ENCODE results near the gene SHISA4. TPM values are rescaled to one million over a fixed set of nuclear protein-coding genes. Genes with fewer than 3 reads are reported as not detected.
"Not testable (repeated sequence)": the region's sequence is repeated elsewhere in the genome, so short reads cannot be mapped to it uniquely, and the experiment has no call there.

The SHISA4 gene
- polyA plus RNA-seq, 3 donors from 2014 or later: 0.83 to 4.7 (median 1.1) TPM

DNA sequence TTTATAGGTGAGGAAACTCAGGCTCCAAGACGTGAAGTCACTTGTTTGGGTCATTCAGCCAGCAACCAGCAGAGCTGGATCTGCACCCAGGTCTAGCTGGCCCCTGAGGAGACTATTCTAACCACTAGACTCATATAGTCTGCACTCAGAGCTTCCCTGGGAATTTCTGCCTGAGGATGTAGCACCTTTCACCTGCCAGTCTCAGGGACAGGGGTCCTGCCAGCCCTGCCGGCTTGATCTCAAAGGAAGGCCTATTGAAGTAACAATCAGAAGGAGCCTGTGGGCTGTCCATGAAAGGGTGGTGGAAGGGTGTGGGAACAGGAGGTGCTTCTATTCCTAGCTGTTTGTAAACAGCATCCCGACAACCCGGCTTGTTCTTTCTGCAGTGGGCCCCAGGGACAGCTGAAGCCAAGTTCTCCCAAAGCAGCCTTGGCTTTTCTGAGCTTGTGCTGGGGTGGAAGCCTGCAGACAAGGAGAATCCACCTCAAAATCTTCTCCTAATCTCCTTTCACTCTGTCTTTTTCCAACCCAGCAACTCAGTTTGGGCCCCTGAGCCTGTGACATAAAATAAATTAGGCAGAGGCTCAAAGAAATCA is 49.8 kb downstream of the SHISA4 start:
- Mint-ChIP-seq H3K36me3 (no peaks in the 10 kb centered on the region), H3K27me3 (ENCODE audit: low read depth in 3 of 3) (peaks cover 1 to 4% (median 2%) of the 10 kb centered on the region in 3 donors), H3K4me3 (no peak overlapping the region), H3K9me3 (no peaks in the 10 kb centered on the region), H3K4me1 (no peaks in the 10 kb centered on the region), H3K27ac (no peak overlapping the region)
- DNase-seq: no peak

DNA sequence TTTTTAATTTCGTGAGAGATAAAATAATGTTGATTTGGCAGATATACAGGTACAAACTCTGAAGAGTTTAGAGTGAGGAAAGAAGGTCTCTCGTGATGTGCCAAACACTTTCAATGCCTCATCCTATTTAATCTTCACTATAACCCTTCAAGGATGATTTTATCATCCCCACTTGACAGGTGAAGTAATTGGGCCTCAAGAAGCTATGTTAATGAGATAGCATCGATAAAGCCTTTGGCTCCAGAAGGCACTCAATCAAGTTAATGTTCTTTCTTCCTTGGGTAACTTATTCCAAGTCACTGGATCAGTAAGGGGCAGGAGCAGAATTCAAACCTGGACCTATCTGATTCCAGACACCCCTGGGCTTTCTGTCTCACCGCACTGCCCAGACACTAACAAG is 50.5 kb downstream of the SHISA4 start:
- no peak for DNase-seq
- Mint-ChIP-seq H3K4me3 (no peak overlapping the region), H3K27ac (no peak overlapping the region), H3K27me3 (ENCODE audit: low read depth in 3 of 3) (peaks cover 1 to 6% (median 2%) of the 10 kb centered on the region in 3 donors), H3K36me3 (no peaks in the 10 kb centered on the region), H3K4me1 (no peaks in the 10 kb centered on the region), H3K9me3 (no peaks in the 10 kb centered on the region)

DNA sequence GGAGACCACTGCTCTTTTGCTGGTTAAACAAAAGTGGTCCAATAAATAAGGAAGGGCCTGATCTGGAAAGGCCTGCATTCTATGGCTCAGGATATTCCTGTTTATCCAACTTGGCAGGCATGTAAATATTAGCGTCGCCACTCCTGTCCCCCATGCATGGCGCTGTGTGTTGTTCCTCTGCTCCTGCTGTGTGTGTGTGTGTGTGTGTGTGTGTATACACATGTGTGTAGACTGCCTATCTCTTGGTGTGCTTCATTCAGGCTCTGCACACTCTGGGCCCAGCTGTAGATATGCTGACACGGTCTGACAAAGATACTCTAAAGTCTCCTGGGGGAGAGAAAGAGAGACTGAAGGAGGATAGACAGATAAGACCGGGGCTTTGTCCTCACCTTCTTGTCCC is 50.9 kb downstream of the SHISA4 start:
- Mint-ChIP-seq H3K9me3 (no peaks in the 10 kb centered on the region), H3K4me3 (no peak overlapping the region), H3K4me1 (no peaks in the 10 kb centered on the region), H3K27ac (no peak overlapping the region), H3K27me3 (ENCODE audit: low read depth in 3 of 3) (peaks cover 0 to 6% (median 1%) of the 10 kb centered on the region in 3 donors), H3K36me3 (no peaks in the 10 kb centered on the region)
- no peak for DNase-seq

DNA sequence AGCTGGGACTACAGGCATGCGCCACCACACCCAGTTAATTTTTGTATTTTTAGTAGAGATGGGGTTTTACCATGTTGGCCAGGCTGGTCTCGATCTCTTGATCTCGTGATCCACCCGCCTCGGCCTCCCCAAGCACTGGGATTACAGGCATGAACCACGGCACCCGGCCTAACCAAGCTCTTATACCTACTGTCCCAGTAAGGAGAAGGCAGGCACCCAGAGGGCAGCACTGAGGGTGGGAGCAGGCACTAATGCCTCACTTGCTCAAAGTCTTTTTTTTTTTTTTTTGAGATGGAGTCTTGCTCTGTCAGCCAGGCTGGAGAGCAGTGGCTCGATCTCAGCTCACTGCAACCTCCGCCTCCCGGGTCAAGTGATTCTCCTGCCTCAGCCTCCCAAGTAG is 51.6 kb downstream of the SHISA4 start:
- not testable (repeated sequence) for DNase-seq; H3K27ac Mint-ChIP-seq; H3K9me3 Mint-ChIP-seq; H3K27me3 Mint-ChIP-seq (ENCODE audit: low read depth in 3 of 3); H3K36me3 Mint-ChIP-seq; H3K4me3 Mint-ChIP-seq; H3K4me1 Mint-ChIP-seq

DNA sequence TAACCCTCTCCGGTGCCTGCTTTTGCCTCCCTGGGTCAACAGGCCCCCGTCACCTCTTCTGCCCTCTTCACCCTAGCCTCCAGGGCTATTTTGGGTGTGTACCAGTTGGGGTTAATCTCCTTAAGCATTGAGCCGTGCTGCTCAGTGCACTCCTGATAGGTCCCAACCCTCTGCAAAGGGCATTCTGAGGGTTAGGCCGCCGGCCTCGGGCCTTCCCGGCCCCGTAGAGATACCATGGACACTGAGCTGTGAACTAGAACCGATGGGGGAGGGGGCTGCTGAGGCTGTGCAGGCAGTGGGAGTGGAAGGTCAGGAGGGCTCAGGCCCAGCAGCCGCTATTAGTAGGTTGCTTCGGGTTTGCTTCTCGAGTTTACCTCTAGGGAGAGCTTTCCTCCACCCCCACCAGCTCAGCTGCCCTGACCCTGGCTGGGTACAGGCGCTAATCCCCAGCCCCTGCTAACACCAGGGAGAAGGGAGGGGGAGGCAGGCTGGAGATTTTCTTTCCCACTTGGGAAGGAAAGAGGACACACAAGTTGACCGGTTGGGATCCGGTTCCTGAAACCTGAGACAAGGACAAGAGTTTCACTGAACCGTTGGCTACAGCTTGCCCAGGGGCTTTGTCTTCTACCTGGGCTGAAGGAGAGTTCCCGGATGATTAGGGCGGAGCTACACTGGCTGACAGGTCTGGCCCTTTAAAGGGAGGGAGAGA is 52.9 kb downstream of the SHISA4 start:
- H3K27me3 Mint-ChIP-seq (ENCODE audit: low read depth in 3 of 3): peaks cover 12 to 15% (median 15%) of the 10 kb centered on the region in 3 donors

DNA sequence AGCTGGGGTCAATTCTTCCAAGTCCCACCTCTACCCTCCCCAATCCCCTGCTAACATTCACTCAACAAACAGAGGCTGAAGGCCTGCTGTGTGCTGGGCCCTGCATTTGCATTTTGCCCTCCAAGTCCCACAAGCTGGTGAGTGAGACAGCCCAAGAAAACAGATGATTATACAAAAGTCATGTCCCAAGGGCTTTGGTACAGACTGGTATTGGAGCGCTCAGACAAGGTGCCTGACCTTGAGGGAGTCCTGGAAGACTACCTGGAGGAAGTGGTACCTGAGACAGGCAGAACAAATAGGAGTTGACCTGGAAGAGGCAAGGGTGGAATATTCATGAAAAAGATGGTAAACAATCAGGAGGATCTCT is 53.4 kb downstream of the SHISA4 start:
- Mint-ChIP-seq H3K27me3 (ENCODE audit: low read depth in 3 of 3) (peaks cover 14 to 20% (median 20%) of the 10 kb centered on the region in 3 donors), H3K36me3 (no peaks in the 10 kb centered on the region), H3K4me3 (no peak overlapping the region), H3K27ac (no peak overlapping the region), H3K4me1 (peaks cover 9% of the 10 kb centered on the region in 2 donors), H3K9me3 (no peaks in the 10 kb centered on the region)
- no peak for DNase-seq

More for the DNA sequence above, 52.9 kb downstream of the SHISA4 start:
- no peaks in the 10 kb centered on the region for H3K9me3 Mint-ChIP-seq
- peaks cover 6% of the 10 kb centered on the region in 2 donors for H3K4me1 Mint-ChIP-seq
- DNase-seq: no peak
- H3K36me3 Mint-ChIP-seq: no peaks in the 10 kb centered on the region
- H3K4me3 Mint-ChIP-seq: no peak overlapping the region
- H3K27ac Mint-ChIP-seq: no peak overlapping the region

Other genes starting within 250 kb of the SHISA4 start
- gene IPO9, start 59.7 kb upstream of the SHISA4 start, polyA plus RNA-seq: 10 to 100 TPM in 2 of 3 donors, 1 to 10 TPM in 1; 4.9 to 31.5 (median 16.3) TPM
- not detected for gene LMOD1, start 57.6 kb downstream of the SHISA4 start, polyA plus RNA-seq
- gene TIMM17A, start 66.6 kb downstream of the SHISA4 start, polyA plus RNA-seq: 10 to 100 TPM; 34.3 to 42.9 (median 34.7) TPM
- 10 to 100 TPM; 35.6 to 61.6 (median 57.8) TPM for gene RNPEP, start 93.8 kb downstream of the SHISA4 start, polyA plus RNA-seq
- gene ELF3, start 121.7 kb downstream of the SHISA4 start, polyA plus RNA-seq: under 1 TPM in 1 of 3 donors, not detected in 2; 0.26 TPM
- gene GPR37L1, start 234.0 kb downstream of the SHISA4 start, polyA plus RNA-seq: under 1 TPM in 2 of 3 donors, not detected in 1; 0.10 to 0.16 TPM

Data from immature natural killer cell (primary cell).